HL-60 (cell line): Measurements from ENCODE around the gene FRMD5.

Experiments
- DNase-seq, 2 experiments: peaks; one replicate each; pipeline ENCODE4 v3.0.0-alpha.2; 2010 to 2020; ENCODE audit warnings: low read depth in 1 of 2, low spot score in 1 of 2
- H3K27ac ChIP-seq: fragments of 250-450 bp; sonication (Bioruptor Pico); replicated peaks from 2 replicates; pipeline ENCODE4 v1.5.1; 2020; ENCODE audit warnings: mild to moderate bottlenecking, moderate library complexity
- H3K27me3 ChIP-seq: fragments of 250-450 bp; sonication (Bioruptor Pico); 2 replicates; pipeline ENCODE4 v1.5.1; 2021; ENCODE audit warnings: mild to moderate bottlenecking, moderate library complexity; ENCODE audit not compliant: insufficient read depth, poor library complexity, severe bottlenecking
- H3K4me3 ChIP-seq: replicated peaks from 2 replicates; pipeline ENCODE4 v1.5.1; 2011; ENCODE audit warnings: mild to moderate bottlenecking, control low read depth, low read length; ENCODE audit not compliant: insufficient read depth
- GABPA ChIP-seq: IDR thresholded peaks from 2 replicates; pipeline ENCODE4 v1.6.1; 2012; ENCODE audit warnings: low read depth
- POLR2AphosphoS5 ChIP-seq: IDR thresholded peaks from 2 replicates; pipeline ENCODE4 v1.6.1; 2012; ENCODE audit warnings: low read depth
- REST ChIP-seq: IDR thresholded peaks from 2 replicates; pipeline ENCODE4 v1.6.1; 2012; ENCODE audit warnings: low read depth; ENCODE audit not compliant: insufficient replicate concordance
- SPI1 ChIP-seq: IDR thresholded peaks from 2 replicates; pipeline ENCODE4 v1.6.1; 2012; ENCODE audit warnings: low read depth, mild to moderate bottlenecking, borderline replicate concordance
- TF ChIP-seq, protein P1 (sequence below): IDR thresholded peaks from one replicate; pipeline ENCODE4 v1.5.1; 2011; ENCODE audit warnings: low read length, control low read depth, inconsistent platforms; ENCODE audit not compliant: insufficient read depth

Gene FRMD5

GRCh38 chr15:43931119-43931518 is 264.0 kb downstream of the FRMD5 start:
- no peak overlapping the region for H3K27ac ChIP-seq
- DNase-seq = no peak
- no peak overlapping the region for H3K4me3 ChIP-seq
- peaks cover 4% of the 10 kb centered on the region for H3K27me3 ChIP-seq
- TF ChIP-seq REST (no peak), POLR2AphosphoS5 (no peak), GABPA (no peak), SPI1 (no peak)
- TF ChIP-seq, protein P1, sequence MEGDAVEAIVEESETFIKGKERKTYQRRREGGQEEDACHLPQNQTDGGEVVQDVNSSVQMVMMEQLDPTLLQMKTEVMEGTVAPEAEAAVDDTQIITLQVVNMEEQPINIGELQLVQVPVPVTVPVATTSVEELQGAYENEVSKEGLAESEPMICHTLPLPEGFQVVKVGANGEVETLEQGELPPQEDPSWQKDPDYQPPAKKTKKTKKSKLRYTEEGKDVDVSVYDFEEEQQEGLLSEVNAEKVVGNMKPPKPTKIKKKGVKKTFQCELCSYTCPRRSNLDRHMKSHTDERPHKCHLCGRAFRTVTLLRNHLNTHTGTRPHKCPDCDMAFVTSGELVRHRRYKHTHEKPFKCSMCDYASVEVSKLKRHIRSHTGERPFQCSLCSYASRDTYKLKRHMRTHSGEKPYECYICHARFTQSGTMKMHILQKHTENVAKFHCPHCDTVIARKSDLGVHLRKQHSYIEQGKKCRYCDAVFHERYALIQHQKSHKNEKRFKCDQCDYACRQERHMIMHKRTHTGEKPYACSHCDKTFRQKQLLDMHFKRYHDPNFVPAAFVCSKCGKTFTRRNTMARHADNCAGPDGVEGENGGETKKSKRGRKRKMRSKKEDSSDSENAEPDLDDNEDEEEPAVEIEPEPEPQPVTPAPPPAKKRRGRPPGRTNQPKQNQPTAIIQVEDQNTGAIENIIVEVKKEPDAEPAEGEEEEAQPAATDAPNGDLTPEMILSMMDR = no peak

GRCh38 chr15:43930556-43930955 is 264.5 kb downstream of the FRMD5 start:
- no peak for DNase-seq
- TF ChIP-seq, protein P1 = no peak
- no peak for TF ChIP-seq SPI1
- TF ChIP-seq POLR2AphosphoS5 = no peak
- no peak for TF ChIP-seq REST
- no peak for TF ChIP-seq GABPA
- H3K27me3 ChIP-seq = peaks cover 4% of the 10 kb centered on the region
- no peak overlapping the region for H3K4me3 ChIP-seq
- no peak overlapping the region for H3K27ac ChIP-seq

DNA sequence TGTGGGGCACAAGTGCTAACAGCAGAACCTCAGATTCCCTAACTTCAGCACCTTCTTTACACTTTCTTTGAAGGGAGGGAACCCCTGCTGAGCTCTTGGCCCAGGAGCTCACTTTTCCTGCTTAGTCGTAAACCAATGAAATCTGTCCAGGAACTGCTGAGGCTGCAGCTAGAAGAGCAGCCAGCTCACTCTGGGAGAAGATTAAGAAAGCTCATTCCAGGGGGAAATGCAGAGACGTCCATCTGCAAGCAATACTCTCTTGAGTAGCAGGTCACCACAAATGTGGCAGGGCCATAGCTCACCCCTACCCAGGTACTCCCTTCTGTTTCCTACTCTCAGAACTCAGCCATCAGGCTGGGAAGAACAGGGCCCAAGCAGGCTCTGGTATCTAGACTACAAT is 265.0 kb downstream of the FRMD5 start:
- no peak for TF ChIP-seq REST
- Histone ChIP-seq H3K27ac (no peak overlapping the region), H3K4me3 (no peak overlapping the region), H3K27me3 (peaks cover 4% of the 10 kb centered on the region)
- DNase-seq = no peak

- DNase-seq = no peak
- Histone ChIP-seq H3K27me3 (peaks cover 6% of the 10 kb centered on the region), H3K4me3 (no peak overlapping the region), H3K27ac (no peak overlapping the region)
- TF ChIP-seq GABPA = no peak
- TF ChIP-seq SPI1 = no peak
- TF ChIP-seq REST = no peak
- no peak for TF ChIP-seq POLR2AphosphoS5
- TF ChIP-seq, protein P1 = no peak
Measured at GRCh38 chr15:43928152-43928551, 266.9 kb downstream of the FRMD5 start.
